Superior temporal gyrus (tissue), 1 donor: ENCODE data around the gene EEF1AKMT1.
"Not testable (repeated sequence)": the region's sequence is repeated elsewhere in the genome, so short reads cannot be mapped to it uniquely, and the experiment has no call there.

Experiments used
- DNase-seq: peaks from one replicate; pipeline ENCODE4 v3.0.0-alpha.2; 2016; ENCODE audit errors: extremely low spot score

The EEF1AKMT1 gene

GRCh38 chr13:20699715-20700114, 74.0 kb downstream of the EEF1AKMT1 start:
- no peak for DNase-seq

GRCh38 chr13:20696073-20696472, 77.7 kb downstream of the EEF1AKMT1 start:
- no peak for DNase-seq

- no peak for DNase-seq
Measured at GRCh38 chr13:20691616-20692015, 82.1 kb downstream of the EEF1AKMT1 start.

- no peak for DNase-seq
Measured at GRCh38 chr13:20689291-20689690, 84.5 kb downstream of the EEF1AKMT1 start.

GRCh38 chr13:20686863-20687579, 86.7 kb downstream of the EEF1AKMT1 start:
- DNase-seq, result no peak

GRCh38 chr13:20686167-20686566, 87.6 kb downstream of the EEF1AKMT1 start:
- no peak for DNase-seq

GRCh38 chr13:20685092-20685491, 88.7 kb downstream of the EEF1AKMT1 start:
- no peak for DNase-seq

- no peak for DNase-seq
Measured at GRCh38 chr13:20684546-20684945, 89.2 kb downstream of the EEF1AKMT1 start.

GRCh38 chr13:20684041-20684440, 89.7 kb downstream of the EEF1AKMT1 start:
- no peak for DNase-seq

GRCh38 chr13:20682061-20682460, 91.7 kb downstream of the EEF1AKMT1 start:
- DNase-seq, result no peak

- not testable (repeated sequence) for DNase-seq
Measured at GRCh38 chr13:20681481-20681880, 92.3 kb downstream of the EEF1AKMT1 start.

GRCh38 chr13:20680416-20681080, 93.2 kb downstream of the EEF1AKMT1 start:
- no peak for DNase-seq

- DNase-seq, result no peak
Measured at GRCh38 chr13:20679879-20680278, 93.9 kb downstream of the EEF1AKMT1 start.
